Calu3 (cell line): ENCODE results near the gene LRPAP1. TPM values are rescaled to one million over a fixed set of nuclear protein-coding genes. Genes with fewer than 3 reads are reported as not detected.
"Not testable (repeated sequence)": the region's sequence is repeated elsewhere in the genome, so short reads cannot be mapped to it uniquely, and the experiment has no call there.

Experiments
- BruUV-seq: library from RNA; stranded (reverse); fragments of 400-500 nt; replicated peaks from 2 replicates; lab custom pipeline; 2021; lab: Mats Ljungman, UMichigan
- CTCF ChIA-PET: fragments of 300-600 bp; sonication (Branson Sonifier 250); formaldehyde crosslinking; loops from one replicate; lab custom pipeline; 2022; ENCODE audit warnings: antibody characterized with exemption; lab: Charles Lee
- DNase-seq: peaks from one replicate; pipeline ENCODE4 v3.0.0; 2022
- H3K27ac Mint-ChIP-seq: one replicate; pipeline ENCODE4 v1.8.0; 2022; ENCODE audit warnings: mixed read lengths; ENCODE audit not compliant: unreplicated experiment
- H3K27me3 Mint-ChIP-seq: one replicate; pipeline ENCODE4 v1.8.0; 2022; ENCODE audit warnings: mixed read lengths; ENCODE audit not compliant: unreplicated experiment
- H3K36me3 Mint-ChIP-seq: one replicate; pipeline ENCODE4 v1.8.0; 2022; ENCODE audit warnings: mild to moderate bottlenecking, moderate library complexity, mixed read lengths; ENCODE audit not compliant: insufficient read depth, unreplicated experiment
- H3K4me1 Mint-ChIP-seq: one replicate; pipeline ENCODE4 v1.8.0; 2022; ENCODE audit warnings: mild to moderate bottlenecking, low read depth, mixed read lengths; ENCODE audit not compliant: unreplicated experiment
- H3K4me3 Mint-ChIP-seq: one replicate; pipeline ENCODE4 v1.8.0; 2022; ENCODE audit warnings: mild to moderate bottlenecking, low read depth, moderate library complexity, mixed read lengths; ENCODE audit not compliant: unreplicated experiment
- H3K9me3 Mint-ChIP-seq: one replicate; pipeline ENCODE4 v1.8.0; 2022; ENCODE audit warnings: low read depth, mixed read lengths; ENCODE audit not compliant: unreplicated experiment
- CTCF ChIP-seq: fragments of 200-600 bp; IDR thresholded peaks from one replicate; pipeline ENCODE4 v1.8.0; 2022; ENCODE audit warnings: antibody characterized with exemption; ENCODE audit not compliant: unreplicated experiment
- intact Hi-C: fragments of 100-400 bp; cut with micrococcal nuclease; formaldehyde crosslinking; loops from one replicate; pipeline ENCODE4 v1.10.0; 2022; ENCODE audit not compliant: unreplicated experiment
- total RNA-seq: library from RNA; stranded (reverse); gene quantifications from 2 replicates; pipeline ENCODE4 v1.2.3, GENCODE V29; 2022

LRPAP1 gene
- total RNA-seq, 1 experiment from 2014 or later = 88.5 TPM

- H3K36me3 Mint-ChIP-seq = peaks cover 8% of the 10 kb centered on the region
- DNase-seq = no peak
- H3K4me3 Mint-ChIP-seq = no peak overlapping the region
- H3K27me3 Mint-ChIP-seq = no peaks in the 10 kb centered on the region
- no peaks in the 10 kb centered on the region for H3K4me1 Mint-ChIP-seq
- H3K27ac Mint-ChIP-seq = no peak overlapping the region
- no TSS peak for BruUV-seq
- CTCF ChIA-PET = no interaction called here
- no peaks in the 10 kb centered on the region for H3K9me3 Mint-ChIP-seq
- TF ChIP-seq CTCF = no peak
- intact Hi-C loops = no loop called here
Observed at GRCh38 chr4:3460926-3461325, 71.3 kb downstream of the LRPAP1 start.

- BruUV-seq, intact Hi-C loops, H3K4me1 Mint-ChIP-seq: not testable (repeated sequence)
Observed at GRCh38 chr4:3459156-3459555, 73.1 kb downstream of the LRPAP1 start.

GRCh38 chr4:3458371-3458770, 73.9 kb downstream of the LRPAP1 start:
- TF ChIP-seq CTCF = no peak
- Mint-ChIP-seq H3K27ac (no peak overlapping the region), H3K36me3 (peaks cover 8% of the 10 kb centered on the region), H3K4me3 (no peak overlapping the region), H3K27me3 (no peaks in the 10 kb centered on the region), H3K4me1 (no peaks in the 10 kb centered on the region), H3K9me3 (peaks cover 2% of the 10 kb centered on the region)
- DNase-seq = no peak
- intact Hi-C loops = no loop called here
- CTCF ChIA-PET = no interaction called here
- BruUV-seq = no TSS peak

More at GRCh38 chr4:3459156-3459555, 73.1 kb downstream of the LRPAP1 start:
- H3K4me3 Mint-ChIP-seq, H3K27ac Mint-ChIP-seq, H3K9me3 Mint-ChIP-seq, H3K27me3 Mint-ChIP-seq, CTCF ChIA-PET, H3K36me3 Mint-ChIP-seq, DNase-seq: not testable (repeated sequence)

- H3K36me3 Mint-ChIP-seq, H3K27ac Mint-ChIP-seq, H3K4me3 Mint-ChIP-seq, H3K9me3 Mint-ChIP-seq, DNase-seq, intact Hi-C loops, H3K4me1 Mint-ChIP-seq, H3K27me3 Mint-ChIP-seq, BruUV-seq: not testable (repeated sequence)
- CTCF ChIA-PET = interaction anchor here (0.6 kb wide), 1 partner anchor 17 kb away, joined by 3 read pairs; no protein-coding TSS in a partner anchor
Observed at GRCh38 chr4:3455596-3455995, 76.6 kb downstream of the LRPAP1 start.

Other genes with a start within 250 kb of the LRPAP1 start
- gene RGS12, start 239.4 kb downstream of the LRPAP1 start, total RNA-seq = 11.1 and 13.9 TPM in 2 replicates
- not detected in 2 replicates for gene HGFAC, start 90.5 kb downstream of the LRPAP1 start, total RNA-seq
- gene DOK7, start 69.1 kb downstream of the LRPAP1 start, total RNA-seq = 2.7 and 3.3 TPM in 2 replicates
- gene ADRA2C, start 234.0 kb upstream of the LRPAP1 start, total RNA-seq = 2.4 and 3.4 TPM in 2 replicates